Measurements from ENCODE around the gene XCR1.

Gene XCR1

GRCh38 chr3:45981346-45982074, 45.8 kb downstream of the XCR1 start:
- peak; percentile 22 for DNase-seq (ENCODE audit: low spot score)

- no peak for DNase-seq (ENCODE audit: low spot score)
Measured at GRCh38 chr3:45980819-45981218, 46.5 kb downstream of the XCR1 start.

- peak; percentile 25 for DNase-seq (ENCODE audit: low spot score)
Measured at GRCh38 chr3:45980229-45980813, 47.0 kb downstream of the XCR1 start.

GRCh38 chr3:45979378-45979777, 47.9 kb downstream of the XCR1 start:
- no peak for DNase-seq (ENCODE audit: low spot score)

GRCh38 chr3:45978006-45978761, 49.1 kb downstream of the XCR1 start:
- peak; percentile 70 for DNase-seq (ENCODE audit: low spot score)

GRCh38 chr3:45976191-45977091, 50.8 kb downstream of the XCR1 start:
- peak; percentile 40 for DNase-seq (ENCODE audit: low spot score)

GRCh38 chr3:45975686-45976085, 51.6 kb downstream of the XCR1 start:
- no peak for DNase-seq (ENCODE audit: low spot score)

GRCh38 chr3:45974686-45975085, 52.6 kb downstream of the XCR1 start:
- DNase-seq (ENCODE audit: low spot score): no peak

GRCh38 chr3:45972534-45973402, 54.5 kb downstream of the XCR1 start:
- DNase-seq (ENCODE audit: low spot score): peak; percentile 22

- no peak for DNase-seq (ENCODE audit: low spot score)
Measured at GRCh38 chr3:45969953-45970352, 57.3 kb downstream of the XCR1 start.

- DNase-seq (ENCODE audit: low spot score): no peak
Measured at GRCh38 chr3:45969116-45969515, 58.2 kb downstream of the XCR1 start.

- DNase-seq (ENCODE audit: low spot score): no peak
Measured at GRCh38 chr3:45968706-45969105, 58.6 kb downstream of the XCR1 start.

GRCh38 chr3:45968149-45968548, 59.1 kb downstream of the XCR1 start:
- no peak for DNase-seq (ENCODE audit: low spot score)

GRCh38 chr3:45967724-45968123, 59.6 kb downstream of the XCR1 start:
- DNase-seq (ENCODE audit: low spot score): no peak
